HCT116 (cell line): Measurements from ENCODE around the gene NHSL2. TPM values are rescaled to one million over a fixed set of nuclear protein-coding genes. Genes with fewer than 3 reads are reported as not detected.

ENCODE experiments used
- ATAC-seq: fragments of 200-7000 bp; cut with Tn5 transposase; 2 replicates; pipeline ENCODE4 v1.9.1; 2020; ENCODE audit warnings: mild to moderate bottlenecking, moderate library complexity
- BruUV-seq: library from RNA; stranded (reverse); fragments of 400-500 nt; replicated peaks from 2 replicates; lab custom pipeline; 2021; lab: Mats Ljungman, UMichigan
- CTCF ChIA-PET: fragments of 300-600 bp; sonication (Branson Sonifier 250); formaldehyde crosslinking; loops from one replicate; lab custom pipeline; 2021; ENCODE audit warnings: antibody characterized with exemption; lab: Charles Lee
- POLR2A ChIA-PET: fragments of 300-600, 350-600 bp; sonication (Branson Sonifier 250); formaldehyde crosslinking; loops from one replicate; lab custom pipeline; 2021; ENCODE audit warnings: antibody characterized with exemption; lab: Charles Lee
- RAD21 ChIA-PET, 2 experiments: fragments of 300-600 bp; sonication (Branson Sonifier 250); formaldehyde crosslinking; loops; one replicate each; lab custom pipeline; 2023; ENCODE audit warnings: low total read pairs in 2 of 2; ENCODE audit not compliant: uncharacterized antibody in 2 of 2, unreplicated experiment in 2 of 2, low non-redundant PET in 1 of 2; lab: Charles Lee
- DNase-seq: peaks from one replicate; pipeline ENCODE4 v3.0.0-alpha.2; 2010; ENCODE audit warnings: low read depth, low spot score
- H2AFZ ChIP-seq: fragments of 200-600 bp; shearing (Covaris generic), sonication (generic); 2 replicates; pipeline ENCODE4 v1.6.1; 2017; ENCODE audit warnings: low read depth, mixed run types, mixed read lengths, antibody characterized with exemption, low read length; ENCODE audit not compliant: poor library complexity, severe bottlenecking
- H3K27ac ChIP-seq: 2 replicates; pipeline ENCODE4 v1.5.1; 2012; ENCODE audit warnings: low read depth, low read length
- H3K27me3 ChIP-seq: fragments of 200-600 bp; sonication (generic); 2 replicates; pipeline ENCODE4 v1.6.1; 2016; ENCODE audit warnings: mixed run types, low read length, mixed read lengths; ENCODE audit not compliant: insufficient read depth
- H3K36me3 ChIP-seq, 2 experiments: fragments of 200-500 bp in 1 of 2; fragments of 200-600 bp in 1 of 2; sonication (Bioruptor generic) in 1 of 2; sonication (generic) in 1 of 2; 2 replicates each; pipeline versions ENCODE4 v1.5.1 to v1.6.1; 2014 to 2016; ENCODE audit warnings: low read length in 2 of 2, inconsistent platforms in 1 of 2, mixed read lengths in 1 of 2, mixed run types in 1 of 2; ENCODE audit not compliant: insufficient read depth in 2 of 2, control insufficient read depth in 1 of 2
- H3K4me1 ChIP-seq, 2 experiments: fragments of 200-600 bp in 1 of 2; sonication (generic) in 1 of 2; 2 replicates each; pipeline versions ENCODE4 v1.5.1 to v1.6.1; 2012 to 2017; ENCODE audit warnings: low read length in 2 of 2, inconsistent platforms in 1 of 2, mild to moderate bottlenecking in 1 of 2, mixed read lengths in 1 of 2, mixed run types in 1 of 2, moderate library complexity in 1 of 2; ENCODE audit not compliant: insufficient read depth in 2 of 2, control insufficient read depth in 1 of 2
- H3K4me2 ChIP-seq: fragments of 200-600 bp; sonication (generic); 2 replicates; pipeline ENCODE4 v1.6.1; 2017; ENCODE audit warnings: mixed run types, low read length, mixed read lengths
- H3K4me3 ChIP-seq, 2 experiments: fragments of 200-600 bp in 1 of 2; sonication (generic) in 1 of 2; replicated peaks in 1 of 2; 2 replicates each; pipeline ENCODE4 v1.5.1; 2011 to 2016; ENCODE audit warnings: low read length in 2 of 2, control low read depth in 1 of 2, low read depth in 1 of 2, mild to moderate bottlenecking in 1 of 2, mixed read lengths in 1 of 2, mixed run types in 1 of 2
- H3K79me2 ChIP-seq: fragments of 200-600 bp; sonication (generic); 2 replicates; pipeline ENCODE4 v1.6.1; 2017; ENCODE audit warnings: mild to moderate bottlenecking, mixed run types, low read length, moderate library complexity, mixed read lengths; ENCODE audit not compliant: insufficient read depth
- H3K9ac ChIP-seq: fragments of 200-600 bp; sonication (generic); 2 replicates; pipeline ENCODE4 v1.6.1; 2016; ENCODE audit warnings: low read length, mixed read lengths
- H3K9me2 ChIP-seq: fragments of 200-600 bp; sonication (generic), shearing (Covaris generic); 2 replicates; pipeline ENCODE4 v1.6.1; 2017; ENCODE audit warnings: mixed run types, mild to moderate bottlenecking, moderate library complexity; ENCODE audit not compliant: insufficient read depth
- H3K9me3 ChIP-seq, 2 experiments: fragments of 200-500 bp in 1 of 2; fragments of 200-600 bp in 1 of 2; sonication (Bioruptor generic) in 1 of 2; sonication (generic) in 1 of 2; 2 replicates each; pipeline ENCODE4 v1.6.1; 2014 to 2017; ENCODE audit warnings: low read length in 2 of 2, mixed read lengths in 2 of 2, inconsistent platforms in 1 of 2, low read depth in 1 of 2, mild to moderate bottlenecking in 1 of 2, mixed run types in 1 of 2, moderate library complexity in 1 of 2; ENCODE audit not compliant: control insufficient read depth in 1 of 2, insufficient read depth in 1 of 2
- H4K20me1 ChIP-seq: fragments of 200-600 bp; sonication (generic), shearing (Covaris generic); 2 replicates; pipeline ENCODE4 v1.6.1; 2017; ENCODE audit warnings: mixed run types, mild to moderate bottlenecking, moderate library complexity; ENCODE audit not compliant: insufficient read depth
- CBX3 ChIP-seq: IDR thresholded peaks from 2 replicates; pipeline ENCODE4 v1.6.1; 2012; ENCODE audit warnings: low read depth
- CEBPB ChIP-seq: IDR thresholded peaks from 2 replicates; pipeline ENCODE4 v1.6.1; 2012; ENCODE audit warnings: low read depth
- EZH2phosphoT487 ChIP-seq: fragments of 200-600 bp; IDR thresholded peaks from 2 replicates; pipeline ENCODE4 v1.6.1; 2018; ENCODE audit warnings: antibody characterized with exemption, borderline replicate concordance
- FOSL1 ChIP-seq: IDR thresholded peaks from 2 replicates; pipeline ENCODE4 v1.6.1; 2012; ENCODE audit warnings: low read depth
- JUND ChIP-seq: IDR thresholded peaks from 2 replicates; pipeline ENCODE4 v1.6.1; 2012
- POLR2A ChIP-seq: IDR thresholded peaks from 2 replicates; pipeline ENCODE4 v1.7.0; 2011; ENCODE audit warnings: borderline replicate concordance; ENCODE audit not compliant: insufficient read depth, insufficient read length; ENCODE audit errors: extremely low read depth
- POLR2AphosphoS5 ChIP-seq: IDR thresholded peaks from 2 replicates; pipeline ENCODE4 v1.6.1; 2011; ENCODE audit warnings: mild to moderate bottlenecking, low read depth, low read length, moderate library complexity
- SIN3A ChIP-seq: IDR thresholded peaks from 2 replicates; pipeline ENCODE4 v1.6.1; 2012; ENCODE audit warnings: low read depth
- SP1 ChIP-seq: IDR thresholded peaks from 2 replicates; pipeline ENCODE4 v1.6.1; 2012; ENCODE audit warnings: low read depth
- SRF ChIP-seq: IDR thresholded peaks from 2 replicates; pipeline ENCODE4 v1.6.1; 2012; ENCODE audit warnings: low read depth
- intact Hi-C: fragments of 100-400 bp; cut with micrococcal nuclease; formaldehyde crosslinking; loops from 2 replicates; pipeline ENCODE4 v1.10.0; 2022
- total RNA-seq: library from RNA; stranded (reverse); gene quantifications from one replicate; pipeline ENCODE4 v1.2.1, GENCODE V29; 2021; ENCODE audit not compliant: unreplicated experiment
- TF ChIP-seq, protein P1 (sequence below), 3 experiments: fragments of 200-600 bp in 1 of 3; sonication (generic) in 1 of 3; IDR thresholded peaks in 2 of 3; conservative IDR thresholded peaks in 1 of 3; 2 replicates each; pipeline ENCODE4 v1.5.1; 2012 to 2017; ENCODE audit warnings: low read depth in 2 of 3, low read length in 2 of 3, antibody characterized with exemption in 1 of 3, borderline replicate concordance in 1 of 3, control low read depth in 1 of 3, mild to moderate bottlenecking in 1 of 3, mixed read lengths in 1 of 3, mixed run types in 1 of 3, moderate library complexity in 1 of 3; ENCODE audit not compliant: insufficient read depth in 1 of 3

NHSL2 gene
- total RNA-seq, 1 experiment from 2014 or later: 0.22 TPM

DNA sequence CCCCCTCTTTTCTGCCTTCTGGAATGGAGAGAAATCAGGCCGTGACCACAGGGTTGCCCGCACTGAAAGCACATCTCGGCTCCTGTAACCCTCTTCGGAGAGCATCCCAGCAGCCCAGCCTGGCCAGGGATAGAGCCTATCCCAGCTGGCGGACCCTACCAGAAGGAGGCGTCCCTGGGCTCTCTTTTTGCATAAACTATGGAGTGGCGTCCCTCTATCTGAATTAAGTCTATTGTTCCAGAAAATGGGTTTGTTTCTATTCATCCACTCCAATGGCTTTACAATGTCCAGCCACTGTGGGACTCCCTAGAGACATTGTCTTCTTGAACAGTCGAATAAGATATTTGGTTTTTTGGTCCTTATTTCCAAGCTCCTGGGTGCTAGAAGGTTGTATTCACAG lies 689 bp upstream of the NHSL2 start:
- POLR2A ChIA-PET: no interaction called here
- ATAC-seq: peak; percentile 63
- CTCF ChIA-PET: no interaction called here

DNA sequence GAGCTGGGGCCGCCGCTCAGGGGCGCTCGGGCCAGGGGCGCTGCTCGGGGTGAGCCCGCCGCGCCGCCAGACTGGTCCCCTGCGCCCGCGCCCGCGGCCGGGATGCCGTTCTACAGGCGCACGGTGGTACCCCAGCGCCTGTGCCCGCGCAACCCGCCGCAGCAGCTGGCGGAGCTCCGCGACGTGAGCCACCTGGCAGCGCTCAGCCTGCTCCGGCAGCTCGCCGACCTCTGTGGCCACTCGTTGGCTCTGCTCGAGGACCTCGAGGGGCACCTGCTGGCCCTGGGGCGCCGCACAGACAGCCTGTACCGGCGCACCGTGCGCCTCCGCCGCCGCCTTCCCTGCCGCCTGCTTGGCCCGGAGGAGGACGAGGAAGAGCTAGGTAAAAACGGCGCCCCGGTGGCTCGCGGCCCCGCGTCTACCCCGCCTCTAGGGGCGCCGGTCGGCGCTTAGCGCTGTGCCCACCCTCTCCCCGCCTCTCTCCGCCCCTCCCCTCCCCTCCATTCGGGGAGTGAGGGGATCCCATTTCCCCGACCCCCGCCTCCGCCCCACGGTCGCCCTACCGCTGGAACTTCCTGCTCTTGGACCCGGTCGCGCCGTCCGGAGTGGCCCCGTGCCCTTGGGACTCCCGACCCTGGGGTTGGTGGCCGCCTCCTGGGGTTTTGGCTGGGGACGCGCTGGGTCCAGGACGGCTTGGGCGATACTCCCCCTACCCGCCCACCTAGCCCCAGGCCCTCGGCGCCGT lies 513 bp downstream of the NHSL2 start:
- no TSS peak for BruUV-seq
- H3K27me3 ChIP-seq: no peaks in the 10 kb centered on the region
- no peaks in the 10 kb centered on the region for H4K20me1 ChIP-seq
- intact Hi-C loops: no loop called here
- no peak overlapping the region for H2AFZ ChIP-seq
- no peaks in the 10 kb centered on the region for H3K9me3 ChIP-seq
- CTCF ChIA-PET: no interaction called here
- no peaks in the 10 kb centered on the region for H3K36me3 ChIP-seq
- RAD21 ChIA-PET: no interaction called here
- H3K4me2 ChIP-seq: no peak overlapping the region
- no peaks in the 10 kb centered on the region for H3K9me2 ChIP-seq
- H3K9ac ChIP-seq: no peak overlapping the region
- H3K27ac ChIP-seq: no peak overlapping the region
- no peaks in the 10 kb centered on the region for H3K79me2 ChIP-seq
- H3K4me3 ChIP-seq: no peak overlapping the region
- POLR2A ChIA-PET: no interaction called here
- H3K4me1 ChIP-seq: no peaks in the 10 kb centered on the region
- ATAC-seq (no peak), DNase-seq (no peak)
- TF ChIP-seq EZH2phosphoT487: no peak
- no peak for TF ChIP-seq POLR2AphosphoS5
- no peak for TF ChIP-seq CBX3
- TF ChIP-seq, protein P1, sequence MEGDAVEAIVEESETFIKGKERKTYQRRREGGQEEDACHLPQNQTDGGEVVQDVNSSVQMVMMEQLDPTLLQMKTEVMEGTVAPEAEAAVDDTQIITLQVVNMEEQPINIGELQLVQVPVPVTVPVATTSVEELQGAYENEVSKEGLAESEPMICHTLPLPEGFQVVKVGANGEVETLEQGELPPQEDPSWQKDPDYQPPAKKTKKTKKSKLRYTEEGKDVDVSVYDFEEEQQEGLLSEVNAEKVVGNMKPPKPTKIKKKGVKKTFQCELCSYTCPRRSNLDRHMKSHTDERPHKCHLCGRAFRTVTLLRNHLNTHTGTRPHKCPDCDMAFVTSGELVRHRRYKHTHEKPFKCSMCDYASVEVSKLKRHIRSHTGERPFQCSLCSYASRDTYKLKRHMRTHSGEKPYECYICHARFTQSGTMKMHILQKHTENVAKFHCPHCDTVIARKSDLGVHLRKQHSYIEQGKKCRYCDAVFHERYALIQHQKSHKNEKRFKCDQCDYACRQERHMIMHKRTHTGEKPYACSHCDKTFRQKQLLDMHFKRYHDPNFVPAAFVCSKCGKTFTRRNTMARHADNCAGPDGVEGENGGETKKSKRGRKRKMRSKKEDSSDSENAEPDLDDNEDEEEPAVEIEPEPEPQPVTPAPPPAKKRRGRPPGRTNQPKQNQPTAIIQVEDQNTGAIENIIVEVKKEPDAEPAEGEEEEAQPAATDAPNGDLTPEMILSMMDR (IDR thresholded peaks at IDR 0.05 in 2 of 3, conservative IDR thresholded peaks at IDR 0.05 in 1 of 3; ENCODE audit: borderline replicate concordance in 1 of 3, insufficient read depth in 1 of 3, low read depth in 2 of 3, low read length in 2 of 3): no peak
- no peak for TF ChIP-seq SRF
- no peak for TF ChIP-seq FOSL1
- no peak for TF ChIP-seq JUND

More for the DNA sequence above, 689 bp upstream of the NHSL2 start:
- no peak overlapping the region for H2AFZ ChIP-seq
- no peaks in the 10 kb centered on the region for H4K20me1 ChIP-seq
- intact Hi-C loops: no loop called here
- no peaks in the 10 kb centered on the region for H3K79me2 ChIP-seq
- no peak for DNase-seq
- no peaks in the 10 kb centered on the region for H3K4me1 ChIP-seq
- no peak for TF ChIP-seq SIN3A
- TF ChIP-seq POLR2A: no peak
- no peak for TF ChIP-seq SP1
- no peak for TF ChIP-seq CEBPB
- TF ChIP-seq, protein P1 (IDR thresholded peaks at IDR 0.05 in 2 of 3, conservative IDR thresholded peaks at IDR 0.05 in 1 of 3; ENCODE audit: borderline replicate concordance in 1 of 3, insufficient read depth in 1 of 3, low read depth in 2 of 3, low read length in 2 of 3): 0 out of 6 replicates have a peak, but pooled peaks of 1 of the 3 experiments have one; percentile 8
- TF ChIP-seq, all 23 proteins: peak for 1
- no peaks in the 10 kb centered on the region for H3K36me3 ChIP-seq
- no peak overlapping the region for H3K27ac ChIP-seq
- H3K9me2 ChIP-seq: no peaks in the 10 kb centered on the region
- no peak overlapping the region for H3K9ac ChIP-seq
- no peaks in the 10 kb centered on the region for H3K27me3 ChIP-seq
- RAD21 ChIA-PET: no interaction called here
- no peak overlapping the region for H3K4me3 ChIP-seq
- BruUV-seq: no TSS peak
- no peak overlapping the region for H3K4me2 ChIP-seq
- H3K9me3 ChIP-seq: no peaks in the 10 kb centered on the region
